HT-29 (cell line): ENCODE measurements around the gene ACR. TPM values are rescaled to one million over a fixed set of nuclear protein-coding genes. Genes with fewer than 3 reads are reported as not detected.

ENCODE experiments used
- DNase-seq: peaks from one replicate; pipeline ENCODE4 v3.0.0-alpha.2; 2015; ENCODE audit warnings: low spot score
- total RNA-seq: library from RNA; depleted of rRNA; stranded (reverse); fragments of >200 nt; shearing (Covaris generic); gene quantifications from 2 replicates; pipeline ENCODE4 v1.2.3, GENCODE V29; 2014

Gene ACR
- total RNA-seq, 1 experiment from 2014 or later, result not detected

DNA sequence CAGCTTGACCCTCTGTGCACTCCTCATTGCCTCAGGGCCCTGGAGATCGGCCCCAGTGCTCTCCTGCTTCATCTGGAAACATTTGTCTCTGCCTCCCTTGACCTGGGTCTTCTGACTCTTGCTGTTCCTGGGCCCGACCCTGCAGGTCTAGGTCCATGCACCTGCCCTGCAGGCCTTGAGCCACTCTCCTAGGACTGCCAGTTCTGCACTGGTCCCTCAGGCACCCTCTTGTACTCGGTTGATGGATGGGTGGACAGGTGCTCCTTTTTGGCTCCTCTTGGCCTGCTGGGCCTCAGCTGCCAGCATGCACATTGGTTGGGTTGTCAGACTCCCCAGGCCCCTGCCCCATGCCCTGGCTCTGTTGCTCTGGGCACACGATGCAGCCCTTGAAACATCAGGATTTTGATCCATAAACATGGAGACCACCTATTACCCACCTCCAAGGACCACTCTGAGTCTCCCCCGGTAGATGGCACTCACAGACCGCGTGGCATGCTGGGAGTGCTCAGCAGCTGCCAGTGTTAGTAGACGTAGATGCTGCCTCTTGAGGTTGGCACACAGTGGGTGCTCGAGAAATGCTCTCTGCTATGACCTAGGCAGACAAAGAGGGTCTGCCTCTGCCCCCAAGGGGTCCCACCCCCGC lies 20.2 kb upstream of the ACR start:
- DNase-seq, result no peak

- DNase-seq, result no peak
These were observed 19.7 kb upstream of the ACR start for GRCh38 chr22:50718352-50718709.

- no peak for DNase-seq
These were observed 18.1 kb upstream of the ACR start for GRCh38 chr22:50719814-50720300.

DNA sequence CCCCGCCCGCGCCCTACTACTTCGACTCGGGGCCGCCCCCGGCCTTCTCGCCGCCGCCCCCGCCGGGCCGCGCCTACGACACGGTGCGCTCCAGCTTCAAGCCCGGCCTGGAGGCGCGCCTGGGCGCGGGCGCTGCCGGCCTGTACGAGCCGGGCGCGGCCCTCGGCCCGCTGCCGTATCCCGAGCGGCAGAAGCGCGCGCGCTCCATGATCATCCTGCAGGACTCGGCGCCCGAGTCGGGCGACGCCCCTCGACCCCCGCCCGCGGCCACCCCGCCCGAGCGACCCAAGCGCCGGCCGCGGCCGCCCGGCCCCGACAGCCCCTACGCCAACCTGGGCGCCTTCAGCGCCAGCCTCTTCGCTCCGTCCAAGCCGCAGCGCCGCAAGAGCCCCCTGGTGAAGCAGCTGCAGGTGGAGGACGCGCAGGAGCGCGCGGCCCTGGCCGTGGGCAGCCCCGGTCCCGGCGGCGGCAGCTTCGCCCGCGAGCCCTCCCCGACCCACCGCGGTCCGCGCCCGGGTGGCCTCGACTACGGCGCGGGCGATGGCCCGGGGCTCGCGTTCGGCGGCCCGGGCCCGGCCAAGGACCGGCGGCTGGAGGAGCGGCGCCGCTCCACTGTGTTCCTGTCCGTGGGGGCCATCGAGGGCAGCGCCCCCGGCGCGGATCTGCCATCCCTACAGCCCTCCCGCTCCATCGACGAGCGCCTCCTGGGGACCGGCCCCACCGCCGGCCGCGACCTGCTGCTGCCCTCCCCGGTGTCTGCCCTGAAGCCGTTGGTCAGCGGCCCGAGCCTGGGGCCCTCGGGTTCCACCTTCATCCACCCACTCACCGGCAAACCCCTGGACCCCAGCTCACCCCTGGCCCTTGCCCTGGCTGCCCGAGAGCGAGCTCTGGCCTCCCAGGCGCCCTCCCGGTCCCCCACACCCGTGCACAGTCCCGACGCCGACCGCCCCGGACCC lies 17.4 kb upstream of the ACR start:
- no peak for DNase-seq

- no peak for DNase-seq
These were observed 16.7 kb upstream of the ACR start for GRCh38 chr22:50721257-50721844.

- no peak for DNase-seq
These were observed 15.8 kb upstream of the ACR start for GRCh38 chr22:50722048-50722701.

DNA sequence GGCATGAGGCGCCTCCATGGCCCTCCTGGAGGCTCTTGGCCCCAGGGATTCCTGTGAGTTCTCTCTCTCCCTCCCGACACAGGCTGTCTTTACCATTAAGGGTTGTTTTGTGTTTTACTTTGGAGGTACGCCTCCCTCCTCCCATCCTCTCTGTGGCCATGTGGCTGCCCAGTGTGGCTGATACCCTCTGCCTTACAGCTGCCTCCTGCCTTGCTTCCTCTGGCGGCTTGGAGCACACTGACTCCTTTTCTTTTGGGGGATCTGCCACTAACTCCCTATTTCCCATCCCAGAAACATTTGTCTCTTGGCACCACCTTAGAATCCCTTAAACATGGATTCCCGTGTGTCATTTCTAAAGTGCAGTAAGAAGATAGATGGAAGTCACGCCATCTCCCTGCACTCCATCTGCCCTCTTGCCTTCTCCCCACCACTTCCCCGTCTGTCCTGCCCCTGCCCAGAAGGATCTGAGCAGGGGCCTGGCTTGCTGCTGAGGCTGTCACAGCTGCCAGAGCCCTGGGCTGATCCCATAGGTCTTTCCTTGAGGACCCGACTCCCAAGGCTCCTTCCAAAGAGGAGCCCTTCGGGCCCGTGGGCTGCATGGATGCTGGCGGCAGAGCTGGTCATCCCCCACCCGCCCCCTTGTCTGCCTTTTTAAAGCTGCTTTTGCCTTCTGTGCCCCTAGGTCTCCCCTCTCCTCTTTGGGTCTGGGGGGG lies 15.1 kb upstream of the ACR start:
- no peak for DNase-seq

GRCh38 chr22:50723991-50724390 lies 14.0 kb upstream of the ACR start:
- no peak for DNase-seq

- no peak for DNase-seq
These were observed 13.4 kb upstream of the ACR start for GRCh38 chr22:50724616-50725015.

- no peak for DNase-seq
These were observed 12.4 kb upstream of the ACR start for GRCh38 chr22:50725597-50725996.

GRCh38 chr22:50726643-50727340 lies 11.2 kb upstream of the ACR start:
- DNase-seq, result no peak

DNA sequence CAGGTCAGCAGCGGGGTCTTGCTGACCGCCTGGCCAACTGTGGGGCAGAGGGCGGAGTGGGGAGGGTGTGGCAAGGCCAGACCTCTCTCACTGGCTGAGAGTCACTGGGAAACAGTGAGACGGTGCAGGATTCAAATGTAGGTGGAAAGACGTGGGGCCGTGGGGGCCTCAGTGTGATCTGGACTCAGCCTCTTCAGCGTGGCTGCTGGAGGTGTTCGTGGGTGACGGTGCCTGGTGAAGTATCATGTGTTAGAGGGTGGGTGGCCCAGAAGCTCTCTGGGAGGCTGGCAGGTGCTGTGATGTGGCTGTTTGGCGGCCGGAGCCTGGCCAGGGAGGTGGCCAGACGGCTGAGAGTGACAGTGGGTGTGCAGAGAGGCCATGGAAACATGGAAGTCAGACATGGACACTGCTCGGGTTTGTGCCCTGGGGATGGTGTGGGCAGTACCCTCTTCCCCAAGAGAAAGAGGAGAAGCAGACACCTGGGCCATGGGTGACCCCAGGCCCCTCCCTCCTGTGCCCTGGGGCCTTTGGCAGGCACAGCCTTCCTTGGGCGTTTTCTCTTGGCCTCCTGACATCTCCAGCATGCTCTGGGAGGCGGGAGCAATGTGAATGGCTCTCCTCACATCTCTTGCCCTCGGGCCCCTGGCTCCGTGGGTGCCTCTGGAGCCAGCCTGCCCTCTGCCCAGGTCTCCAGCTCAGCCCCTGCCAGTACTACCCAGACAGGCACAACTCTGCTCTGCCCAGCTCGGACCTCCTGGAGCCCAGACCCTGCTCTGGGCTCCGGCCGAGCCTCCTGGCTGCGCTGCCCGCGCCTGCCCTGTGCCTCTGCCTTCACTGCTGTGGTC lies 10.1 kb upstream of the ACR start:
- DNase-seq, result no peak

DNA sequence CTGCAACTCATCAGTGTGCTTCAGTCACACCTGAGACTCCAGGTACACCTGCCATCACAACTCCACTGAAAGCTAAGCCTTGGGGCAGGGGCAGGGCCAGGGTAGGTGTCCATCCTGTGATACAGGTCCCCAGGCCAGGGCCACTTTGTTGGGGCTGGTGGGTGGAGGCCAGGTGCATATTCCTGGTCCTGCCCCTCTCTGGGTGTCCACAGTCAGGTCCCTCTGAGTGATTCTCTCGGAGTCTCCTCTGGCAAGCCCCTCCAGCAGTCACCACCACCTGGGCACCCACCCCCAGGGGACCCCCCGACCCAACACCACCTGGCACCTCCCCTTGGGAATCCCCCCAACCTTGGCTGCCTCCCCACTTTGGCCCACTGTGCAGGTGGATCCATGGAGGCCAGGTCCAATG lies 9.5 kb upstream of the ACR start:
- DNase-seq, result no peak

DNA sequence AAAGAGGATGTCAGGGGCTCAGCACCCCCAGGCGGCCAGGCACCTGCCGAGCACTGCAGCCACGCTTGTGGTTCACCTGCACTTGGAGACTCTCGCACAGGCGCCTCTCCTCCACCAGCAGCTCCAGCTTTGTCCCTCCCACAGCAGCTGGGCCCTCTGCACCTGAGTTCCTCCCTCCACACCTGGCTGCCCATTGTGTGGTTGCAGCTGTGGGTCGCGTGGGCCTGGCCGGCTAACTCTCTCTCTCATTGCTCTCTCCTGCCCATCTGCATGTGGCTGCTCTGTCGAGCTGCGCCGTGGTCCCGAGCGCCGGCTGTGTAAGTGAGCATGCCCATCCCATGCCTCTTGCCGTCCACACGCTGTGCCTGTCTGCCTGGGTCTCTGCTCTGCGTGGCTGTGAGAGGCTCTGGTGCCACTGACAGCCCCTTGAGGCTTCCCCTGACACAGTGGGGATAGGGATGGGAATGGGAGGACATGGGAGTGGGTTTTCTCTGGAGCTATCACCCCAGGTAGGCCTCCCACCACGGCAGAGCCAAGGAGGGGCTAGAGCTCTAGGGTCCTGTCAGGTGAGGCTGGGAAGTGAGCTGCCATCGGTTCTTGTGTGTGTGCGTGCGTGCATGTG lies 8.5 kb upstream of the ACR start:
- no peak for DNase-seq

- no peak for DNase-seq
These were observed 7.8 kb upstream of the ACR start for GRCh38 chr22:50730013-50730891.

DNA sequence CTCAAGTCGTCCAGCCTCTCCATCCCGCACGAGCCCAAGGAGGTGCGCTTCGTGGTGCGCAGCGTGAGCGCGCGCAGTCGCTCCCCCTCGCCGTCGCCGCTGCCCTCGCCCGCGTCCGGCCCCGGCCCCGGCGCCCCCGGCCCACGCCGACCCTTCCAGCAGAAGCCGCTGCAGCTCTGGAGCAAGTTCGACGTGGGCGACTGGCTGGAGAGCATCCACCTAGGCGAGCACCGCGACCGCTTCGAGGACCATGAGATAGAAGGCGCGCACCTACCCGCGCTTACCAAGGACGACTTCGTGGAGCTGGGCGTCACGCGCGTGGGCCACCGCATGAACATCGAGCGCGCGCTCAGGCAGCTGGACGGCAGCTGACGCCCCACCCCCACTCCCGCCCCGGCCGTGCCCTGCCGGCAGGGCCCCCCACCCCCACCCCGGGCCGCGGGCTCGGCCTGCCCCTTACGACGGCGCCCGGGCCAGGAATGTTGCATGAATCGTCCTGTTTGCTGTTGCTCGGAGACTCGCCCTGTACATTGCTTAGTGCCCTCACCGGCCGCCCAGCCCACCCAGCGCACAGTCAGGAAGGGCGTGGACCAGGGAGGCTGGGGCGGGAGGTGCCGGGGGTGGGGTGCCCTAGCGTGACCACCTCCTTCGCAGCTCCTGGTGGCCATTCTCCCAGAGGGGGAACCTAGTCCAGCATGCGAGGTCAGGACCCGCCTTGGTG lies 6.9 kb upstream of the ACR start:
- DNase-seq, result no peak

DNA sequence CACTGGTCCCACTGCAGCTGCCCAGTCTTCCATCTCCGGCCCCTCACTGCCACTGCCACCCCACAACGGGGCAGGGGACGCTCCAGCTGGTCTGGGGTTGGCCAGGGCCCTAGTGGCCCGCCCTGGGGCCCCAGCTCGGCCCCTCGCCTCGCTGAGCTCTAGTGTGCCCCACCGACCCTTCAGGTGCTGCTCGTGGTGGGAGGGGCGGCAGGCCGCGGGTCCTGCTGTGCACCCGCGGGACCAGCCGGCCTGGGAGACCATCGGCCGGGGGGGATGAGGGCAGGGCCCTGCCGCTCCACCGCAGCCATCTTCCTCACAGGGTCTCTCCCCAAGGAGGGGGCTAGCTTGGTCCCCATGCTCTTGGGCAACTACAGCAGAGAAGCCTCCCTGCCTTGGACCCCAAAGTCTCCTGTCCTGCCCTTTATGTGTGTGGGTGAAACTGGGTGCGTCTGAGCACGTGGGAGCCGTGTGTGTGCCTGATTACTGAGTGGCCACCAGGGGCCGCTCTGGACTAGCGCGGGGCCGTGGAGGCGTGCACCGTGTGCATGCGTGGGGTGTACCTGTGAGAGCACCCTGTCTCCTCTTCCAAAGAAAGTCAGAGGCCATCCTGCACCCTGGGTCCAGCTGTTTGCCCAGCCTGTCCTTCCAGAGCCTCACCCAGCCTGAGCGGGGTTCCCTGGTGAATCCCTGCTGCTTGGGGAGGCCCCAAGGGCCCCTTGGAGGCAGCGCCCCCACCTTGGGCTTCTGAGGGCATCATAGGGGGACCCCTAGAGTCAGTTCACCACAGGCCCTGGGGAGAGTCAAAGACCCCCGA lies 6.0 kb upstream of the ACR start:
- peak; percentile 52 for DNase-seq
